HEK293 (cell line): ENCODE measurements around the gene SLC43A3.
A peak's percentile ranks its signal among the peaks of the same experiment; 100 is the strongest.

Source experiments
- CTCF ChIA-PET: fragments of 350-600 bp; formaldehyde crosslinking; extraction: SDS; loops from one replicate; lab custom pipeline; 2021; ENCODE audit warnings: antibody characterized with exemption; lab: Yijun Ruan, JAX
- POLR2A ChIA-PET: fragments of 300-600 bp; formaldehyde crosslinking; extraction: SDS; loops from one replicate; lab custom pipeline; 2020; ENCODE audit warnings: antibody characterized with exemption, inconsistent platforms; lab: Yijun Ruan, JAX
- H3K27ac ChIP-seq: fragments of 200-500 bp; sonication (Bioruptor generic); 2 replicates; pipeline ENCODE4 v1.5.1; 2014; ENCODE audit warnings: low read depth, low read length, control low read depth, inconsistent platforms; ENCODE audit errors: extremely low read depth
- H3K36me3 ChIP-seq, 2 experiments: fragments of 200-500 bp in 1 of 2; sonication (Bioruptor generic) in 1 of 2; 1 replicate in 1 of 2; 2 replicates in 1 of 2; pipeline ENCODE4 v1.5.1; 2014 to 2017; ENCODE audit warnings: inconsistent platforms in 2 of 2, low read length in 2 of 2; ENCODE audit not compliant: control insufficient read depth in 2 of 2, insufficient read depth in 1 of 2
- H3K4me1 ChIP-seq: fragments of 200-500 bp; sonication (Bioruptor generic); 2 replicates; pipeline ENCODE4 v1.5.1; 2014; ENCODE audit warnings: mild to moderate bottlenecking, low read length, inconsistent platforms; ENCODE audit not compliant: control insufficient read depth, insufficient read depth
- H3K4me3 ChIP-seq: 2 replicates; pipeline ENCODE4 v1.5.1; 2011; ENCODE audit warnings: low read depth, mild to moderate bottlenecking, control low read depth, low read length, moderate library complexity
- H3K9me3 ChIP-seq: fragments of 200-500 bp; sonication (Bioruptor generic); 2 replicates; pipeline ENCODE4 v1.5.1; 2014; ENCODE audit warnings: low read depth, low read length, inconsistent platforms; ENCODE audit not compliant: control insufficient read depth, insufficient read depth
- KLF1 ChIP-seq: fragments of 450-650 bp; formaldehyde crosslinking; IDR thresholded peaks from 2 replicates; pipeline ENCODE4 v1.5.1; 2016; ENCODE audit warnings: missing biosample characterization, missing genetic modification characterization
- KLF10 ChIP-seq: fragments of 450-650 bp; IDR thresholded peaks from 2 replicates; pipeline ENCODE4 v1.5.1; 2018; ENCODE audit warnings: missing biosample characterization, mild to moderate bottlenecking, missing genetic modification characterization
- PBX3 ChIP-seq: sonication (generic); formaldehyde crosslinking; IDR thresholded peaks from 2 replicates; pipeline ENCODE4 v1.8.1; 2022; ENCODE audit warnings: mild to moderate bottlenecking, moderate library complexity, missing genetic modification reagents
- PRDM1 ChIP-seq: fragments of 450-650 bp; formaldehyde crosslinking; IDR thresholded peaks from 2 replicates; pipeline ENCODE4; 2016; ENCODE audit warnings: missing biosample characterization, missing genetic modification characterization
- PRDM10 ChIP-seq: fragments of 450-650 bp; formaldehyde crosslinking; IDR thresholded peaks from 2 replicates; pipeline ENCODE4 v1.5.1; 2016; ENCODE audit warnings: missing biosample characterization, missing genetic modification characterization
- ZBTB1 ChIP-seq: fragments of 450-650 bp; formaldehyde crosslinking; IDR thresholded peaks from 2 replicates; pipeline ENCODE4 v1.5.1; 2016; ENCODE audit warnings: missing biosample characterization, missing genetic modification characterization
- ZBTB20 ChIP-seq: fragments of 450-650 bp; formaldehyde crosslinking; IDR thresholded peaks from 2 replicates; pipeline ENCODE4 v1.5.1; 2016; ENCODE audit warnings: missing biosample characterization, missing genetic modification characterization
- ZBTB8A ChIP-seq: fragments of 450-650 bp; formaldehyde crosslinking; IDR thresholded peaks from 2 replicates; pipeline ENCODE4 v1.5.1; 2016; ENCODE audit warnings: missing biosample characterization, missing genetic modification characterization
- ZFP3 ChIP-seq: fragments of 450-650 bp; formaldehyde crosslinking; IDR thresholded peaks from 2 replicates; pipeline ENCODE4 v1.5.1; 2016; ENCODE audit warnings: low read depth, missing biosample characterization, missing genetic modification characterization
- ZNF133 ChIP-seq: fragments of 450-650 bp; formaldehyde crosslinking; IDR thresholded peaks from 2 replicates; pipeline ENCODE4 v1.5.1; 2016; ENCODE audit warnings: missing biosample characterization, missing genetic modification characterization
- ZNF214 ChIP-seq: fragments of 450-650 bp; formaldehyde crosslinking; IDR thresholded peaks from 2 replicates; pipeline ENCODE4 v1.5.1; 2017; ENCODE audit warnings: missing biosample characterization, mild to moderate bottlenecking, missing genetic modification characterization, borderline replicate concordance
- ZNF248 ChIP-seq: fragments of 450-650 bp; formaldehyde crosslinking; IDR thresholded peaks from 2 replicates; pipeline ENCODE4 v1.5.1; 2017; ENCODE audit warnings: missing biosample characterization, missing genetic modification characterization
- ZNF26 ChIP-seq: fragments of 450-650 bp; formaldehyde crosslinking; IDR thresholded peaks from 2 replicates; pipeline ENCODE4 v1.5.1; 2016; ENCODE audit warnings: missing biosample characterization, missing genetic modification characterization
- ZNF324 ChIP-seq: fragments of 450-650 bp; formaldehyde crosslinking; IDR thresholded peaks from 2 replicates; pipeline ENCODE4 v1.5.1; 2016; ENCODE audit warnings: missing biosample characterization, missing genetic modification characterization
- ZNF335 ChIP-seq: fragments of 450-650 bp; formaldehyde crosslinking; conservative IDR thresholded peaks from 2 replicates; pipeline ENCODE4 v1.5.1; 2016; ENCODE audit warnings: missing biosample characterization, missing genetic modification characterization
- ZNF341 ChIP-seq: fragments of 450-650 bp; formaldehyde crosslinking; IDR thresholded peaks from 2 replicates; pipeline ENCODE4; 2016; ENCODE audit warnings: low read depth, missing biosample characterization, missing genetic modification characterization
- ZNF558 ChIP-seq: fragments of 450-650 bp; formaldehyde crosslinking; IDR thresholded peaks from 2 replicates; pipeline ENCODE4 v1.5.1; 2016; ENCODE audit warnings: missing biosample characterization, missing genetic modification characterization
- ZNF561 ChIP-seq: fragments of 450-650 bp; IDR thresholded peaks from 2 replicates; pipeline ENCODE4 v1.5.1; 2018; ENCODE audit warnings: missing biosample characterization, missing genetic modification characterization, borderline replicate concordance
- ZNF610 ChIP-seq: fragments of 450-650 bp; formaldehyde crosslinking; IDR thresholded peaks from 2 replicates; pipeline ENCODE4 v1.5.1; 2016; ENCODE audit warnings: missing biosample characterization, missing genetic modification characterization, borderline replicate concordance
- ZNF629 ChIP-seq: fragments of 450-650 bp; formaldehyde crosslinking; IDR thresholded peaks from 2 replicates; pipeline ENCODE4 v1.5.1; 2017; ENCODE audit warnings: missing biosample characterization, missing genetic modification characterization
- ZNF658 ChIP-seq: fragments of 450-650 bp; formaldehyde crosslinking; IDR thresholded peaks from 2 replicates; pipeline ENCODE4; 2016; ENCODE audit warnings: missing biosample characterization, missing genetic modification characterization
- ZNF677 ChIP-seq: fragments of 450-650 bp; IDR thresholded peaks from 2 replicates; pipeline ENCODE4 v1.5.0; 2018; ENCODE audit warnings: missing biosample characterization, mild to moderate bottlenecking, missing genetic modification characterization, moderate library complexity
- ZNF768 ChIP-seq: fragments of 450-650 bp; formaldehyde crosslinking; IDR thresholded peaks from 2 replicates; pipeline ENCODE4 v1.5.1; 2018; ENCODE audit warnings: missing biosample characterization, mild to moderate bottlenecking, missing genetic modification characterization
- ZSCAN30 ChIP-seq: fragments of 450-650 bp; IDR thresholded peaks from 2 replicates; pipeline ENCODE4 v1.5.1; 2018; ENCODE audit warnings: missing biosample characterization, mild to moderate bottlenecking, missing genetic modification characterization, moderate library complexity

SLC43A3 gene

GRCh38 chr11:57402188-57403002, 24.5 kb downstream of the SLC43A3 start:
- Histone ChIP-seq H3K4me1 (no peaks in the 10 kb centered on the region), H3K27ac (no peak overlapping the region), H3K9me3 (no peaks in the 10 kb centered on the region), H3K36me3 (no peaks in the 10 kb centered on the region), H3K4me3 (no peak overlapping the region)
- CTCF ChIA-PET, result interaction anchor here (0.6 to 1.8 kb wide), 4 partner anchors 18 to 1651 kb away, joined by 3 to 4 read pairs (median 4); no protein-coding TSS in a partner anchor
- POLR2A ChIA-PET, result no interaction called here
- no peak for TF ChIP-seq KLF10 (tag by site-specific recombination)
- TF ChIP-seq ZNF335, result 0 out of 2 replicates have a peak, but pooled peaks have one; percentile 14
- TF ChIP-seq ZBTB1 (tag by site-specific recombination), result no peak
- 0 out of 2 replicates have a peak, but pooled peaks have one; percentile 7 for TF ChIP-seq PRDM1 (tag by site-specific recombination)
- TF ChIP-seq PBX3, result no peak
- TF ChIP-seq ZNF341 (tag by site-specific recombination), result no peak
- peak; percentile 42; the same call in 1 of the 2 replicates for TF ChIP-seq ZBTB20 (tag by site-specific recombination)
- no peak for TF ChIP-seq ZNF214
- TF ChIP-seq PRDM10 (tag by site-specific recombination), result 0 out of 2 replicates have a peak, but pooled peaks have one; percentile 17
- no peak for TF ChIP-seq ZNF324 (tag by site-specific recombination)
- no peak for TF ChIP-seq KLF1 (tag by site-specific recombination)
- TF ChIP-seq ZNF610 (tag by site-specific recombination), result no peak
- TF ChIP-seq ZNF629 (tag by site-specific recombination), result 0 out of 2 replicates have a peak, but pooled peaks have one; percentile 18

- Histone ChIP-seq H3K27ac (no peak overlapping the region), H3K4me3 (no peak overlapping the region), H3K4me1 (no peaks in the 10 kb centered on the region), H3K9me3 (no peaks in the 10 kb centered on the region), H3K36me3 (no peaks in the 10 kb centered on the region)
- no peak for TF ChIP-seq ZNF558 (tag by site-specific recombination)
- no peak for TF ChIP-seq ZBTB8A (tag by site-specific recombination)
- no peak for TF ChIP-seq ZNF26 (tag by site-specific recombination)
- TF ChIP-seq ZNF677 (tag by site-specific recombination), result no peak
- TF ChIP-seq ZNF658, result no peak
- TF ChIP-seq ZSCAN30 (tag by site-specific recombination), result no peak
- no peak for TF ChIP-seq ZNF768 (tag by site-specific recombination)
- no peak for TF ChIP-seq ZFP3
- no peak for TF ChIP-seq ZNF133 (tag by site-specific recombination)
- no peak for TF ChIP-seq ZNF248
- TF ChIP-seq ZNF561, result no peak
- POLR2A ChIA-PET, result no interaction called here
- CTCF ChIA-PET, result interaction anchor here (0.6 to 2.0 kb wide), 5 partner anchors 17 to 93 kb away, joined by 3 to 7 read pairs (median 3); no protein-coding TSS in a partner anchor
These were observed 26.8 kb downstream of the SLC43A3 start for GRCh38 chr11:57399972-57400578.
